ENCODE results near the gene CORO7. TPM values are rescaled to one million over a fixed set of nuclear protein-coding genes. Genes with fewer than 3 reads are reported as not detected.

CORO7 gene
- total RNA-seq, 1 experiment from 2014 or later: 13.1 TPM

DNA sequence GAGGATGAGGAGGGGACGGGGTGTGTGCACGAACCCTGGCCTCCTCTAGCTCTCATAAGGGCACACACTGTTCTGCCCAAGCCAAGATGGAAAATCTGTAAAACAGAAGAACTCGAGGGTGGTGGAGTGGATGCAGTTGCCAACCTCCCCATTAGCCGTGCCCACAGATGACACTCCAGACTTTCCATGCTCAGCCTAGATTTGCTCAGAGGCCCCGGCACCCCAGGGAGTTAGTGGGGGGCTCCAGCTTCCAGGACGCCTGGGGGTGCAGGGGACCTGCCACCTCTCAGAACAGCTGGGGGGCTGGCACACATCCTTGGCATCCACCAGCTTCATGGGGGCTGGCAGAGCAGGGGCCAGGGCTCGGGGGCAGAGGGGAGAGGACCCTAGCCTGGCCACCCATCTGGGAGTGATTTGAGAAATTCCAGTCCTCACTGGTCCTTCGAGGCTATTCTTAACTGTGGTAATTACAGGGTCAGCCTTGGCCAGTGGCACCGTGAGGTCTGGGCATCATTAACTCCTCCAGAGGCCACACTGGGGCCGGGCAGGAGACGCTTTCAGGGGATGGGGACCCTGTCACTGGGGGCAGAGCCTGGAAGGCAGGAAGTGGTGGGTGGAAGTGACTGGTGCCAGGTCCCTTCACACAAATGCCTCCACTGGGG, 30.5 kb downstream of the CORO7 start:
- no peak for DNase-seq (ENCODE audit: extremely low read depth, low read depth)

DNA sequence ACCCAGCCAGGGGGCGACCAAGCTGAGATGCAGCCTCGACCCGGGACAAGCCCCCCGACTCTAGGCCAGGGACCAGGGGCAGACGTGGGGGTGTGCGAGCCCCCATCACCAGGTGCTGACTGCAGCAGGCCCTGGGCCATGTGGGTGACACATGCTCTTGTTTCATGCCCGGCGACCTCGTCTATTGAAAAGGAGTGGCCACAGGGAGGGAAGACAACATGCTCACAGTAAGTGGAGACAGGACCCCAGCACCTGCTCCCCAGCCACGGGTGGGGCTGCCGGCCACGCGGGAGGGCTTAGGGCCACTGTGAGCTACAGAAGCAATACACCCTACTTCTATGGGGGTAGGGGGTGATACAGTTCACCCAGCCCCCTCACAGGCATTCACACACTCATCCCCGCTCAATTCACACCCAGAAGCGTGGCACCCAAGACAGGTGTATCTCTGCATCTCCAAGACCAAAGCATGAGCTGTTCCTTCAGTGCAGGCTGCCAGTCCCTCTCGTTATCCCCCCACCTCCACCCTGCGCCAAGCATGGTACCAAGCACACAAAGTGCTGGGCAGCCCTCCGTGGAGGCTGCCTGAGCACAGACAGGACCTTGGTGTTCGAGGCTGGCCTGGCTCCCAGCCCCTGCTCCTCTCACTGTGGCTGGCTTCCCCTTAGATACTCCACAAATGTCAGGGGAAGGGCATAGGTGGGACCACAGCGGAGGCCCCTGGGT, 31.2 kb downstream of the CORO7 start:
- no peak for DNase-seq (ENCODE audit: extremely low read depth, low read depth)

DNA sequence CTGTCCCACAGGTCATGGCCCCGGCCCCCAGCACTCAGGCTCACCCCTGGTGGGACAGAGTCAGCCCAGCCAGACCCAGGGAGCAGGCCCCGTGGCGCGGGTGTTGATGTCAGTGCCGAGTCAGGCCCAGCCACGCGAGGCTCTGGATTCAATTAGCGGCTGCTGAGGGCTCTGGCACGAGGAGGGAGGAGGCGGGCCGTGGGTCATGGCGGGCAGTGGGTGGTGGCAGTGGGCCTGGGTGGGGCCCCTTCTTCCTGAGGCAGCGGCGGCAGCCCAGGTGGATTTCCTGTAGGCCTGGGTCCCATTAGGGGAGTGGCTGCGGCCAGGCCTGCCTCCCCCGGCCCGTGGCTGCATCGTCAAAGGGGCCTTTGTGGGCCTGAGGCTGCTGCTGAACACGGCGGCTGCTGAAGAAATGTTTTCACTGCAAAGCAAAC, 31.9 kb downstream of the CORO7 start:
- no peak for DNase-seq (ENCODE audit: extremely low read depth, low read depth)

DNA sequence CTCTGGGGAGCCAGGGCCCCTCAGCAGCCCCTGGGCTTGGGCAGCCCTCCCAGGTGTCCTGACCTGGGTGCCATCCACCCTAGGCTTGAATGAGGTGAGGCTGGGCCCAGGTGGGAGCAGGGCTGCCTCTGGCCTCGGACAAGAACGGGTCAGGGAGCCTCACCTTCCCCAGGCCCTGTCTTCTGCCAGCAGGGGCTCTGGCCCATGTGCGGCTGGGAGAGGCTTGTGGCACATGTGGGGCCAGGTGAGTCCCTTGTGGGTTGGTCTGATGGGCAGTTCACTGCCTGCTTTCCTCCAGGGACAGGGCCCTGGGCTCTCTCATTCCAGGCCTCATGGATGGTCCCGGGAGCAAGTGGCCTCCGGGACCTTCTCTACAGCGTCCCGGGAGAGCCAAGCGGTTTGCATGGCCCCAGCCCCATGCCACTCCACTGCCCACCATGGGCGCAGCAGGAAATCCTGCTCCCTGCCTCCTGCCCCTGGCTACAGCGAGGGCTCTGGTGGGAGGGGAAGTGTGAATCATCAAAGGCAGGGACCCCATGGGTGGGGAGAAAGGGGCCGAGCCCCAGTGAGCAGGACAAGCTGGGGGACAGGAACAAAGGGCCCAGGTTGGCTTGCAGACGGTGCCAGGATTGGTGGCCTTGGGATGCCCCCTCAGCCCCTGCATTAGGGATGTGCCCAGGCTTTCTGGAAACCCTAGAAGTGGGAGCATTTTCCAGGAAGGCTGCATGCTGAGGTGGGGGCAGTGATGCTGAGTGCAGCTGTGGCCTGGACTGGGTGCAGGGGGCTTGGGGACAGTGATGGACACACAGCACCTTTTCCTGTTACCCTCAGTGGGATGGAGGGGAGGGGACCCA, 32.6 kb downstream of the CORO7 start:
- DNase-seq (ENCODE audit: extremely low read depth, low read depth): no peak

DNA sequence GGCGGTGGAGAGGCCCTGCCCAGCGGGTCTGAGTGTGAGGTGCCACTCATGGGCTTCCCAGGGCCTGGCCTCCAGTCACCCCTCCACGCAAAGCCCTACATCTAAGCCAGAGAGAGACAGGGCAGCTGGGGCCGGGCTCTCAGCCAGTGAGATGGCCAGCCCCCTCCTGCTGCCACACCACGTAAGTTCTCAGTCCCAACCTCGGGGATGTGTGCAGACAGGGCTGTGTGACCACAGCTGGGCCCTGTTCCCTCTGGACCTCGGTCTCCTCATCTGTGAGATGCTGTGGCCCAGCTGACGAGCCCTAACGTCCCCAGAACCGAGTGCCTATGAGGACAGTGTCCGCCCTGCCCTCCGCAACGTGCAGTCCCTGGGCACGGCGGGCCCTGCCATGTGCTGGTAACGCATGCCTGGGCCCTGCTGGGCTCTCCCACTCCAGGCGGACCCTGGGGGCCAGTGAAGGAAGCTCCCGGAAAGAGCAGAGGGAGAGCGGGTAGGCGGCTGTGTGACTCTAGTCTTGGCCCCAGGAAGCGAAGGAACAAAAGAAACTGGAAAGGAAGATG, 33.5 kb downstream of the CORO7 start:
- DNase-seq (ENCODE audit: extremely low read depth, low read depth): no peak

DNA sequence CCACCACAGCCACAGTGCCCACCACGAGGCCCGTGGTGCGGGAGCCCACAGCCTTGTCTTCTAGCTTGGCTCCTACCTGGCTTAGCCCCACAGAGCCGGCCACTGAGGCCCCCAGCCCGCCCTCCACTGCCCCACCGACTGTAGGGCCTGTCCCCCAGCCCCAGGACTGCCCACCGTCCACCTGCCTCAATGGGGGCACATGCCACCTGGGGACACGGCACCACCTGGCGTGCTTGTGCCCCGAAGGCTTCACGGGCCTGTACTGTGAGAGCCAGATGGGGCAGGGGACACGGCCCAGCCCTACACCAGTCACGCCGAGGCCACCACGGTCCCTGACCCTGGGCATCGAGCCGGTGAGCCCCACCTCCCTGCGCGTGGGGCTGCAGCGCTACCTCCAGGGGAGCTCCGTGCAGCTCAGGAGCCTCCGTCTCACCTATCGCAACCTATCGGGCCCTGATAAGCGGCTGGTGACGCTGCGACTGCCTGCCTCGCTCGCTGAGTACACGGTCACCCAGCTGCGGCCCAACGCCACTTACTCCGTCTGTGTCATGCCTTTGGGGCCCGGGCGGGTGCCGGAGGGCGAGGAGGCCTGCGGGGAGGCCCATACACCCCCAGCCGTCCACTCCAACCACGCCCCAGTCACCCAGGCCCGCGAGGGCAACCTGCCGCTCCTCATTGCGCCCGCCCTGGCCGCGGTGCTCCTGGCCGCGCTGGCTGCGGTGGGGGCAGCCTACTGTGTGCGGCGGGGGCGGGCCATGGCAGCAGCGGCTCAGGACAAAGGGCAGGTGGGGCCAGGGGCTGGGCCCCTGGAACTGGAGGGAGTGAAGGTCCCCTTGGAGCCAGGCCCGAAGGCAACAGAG, 34.2 kb downstream of the CORO7 start:
- DNase-seq (ENCODE audit: extremely low read depth, low read depth): no peak

DNA sequence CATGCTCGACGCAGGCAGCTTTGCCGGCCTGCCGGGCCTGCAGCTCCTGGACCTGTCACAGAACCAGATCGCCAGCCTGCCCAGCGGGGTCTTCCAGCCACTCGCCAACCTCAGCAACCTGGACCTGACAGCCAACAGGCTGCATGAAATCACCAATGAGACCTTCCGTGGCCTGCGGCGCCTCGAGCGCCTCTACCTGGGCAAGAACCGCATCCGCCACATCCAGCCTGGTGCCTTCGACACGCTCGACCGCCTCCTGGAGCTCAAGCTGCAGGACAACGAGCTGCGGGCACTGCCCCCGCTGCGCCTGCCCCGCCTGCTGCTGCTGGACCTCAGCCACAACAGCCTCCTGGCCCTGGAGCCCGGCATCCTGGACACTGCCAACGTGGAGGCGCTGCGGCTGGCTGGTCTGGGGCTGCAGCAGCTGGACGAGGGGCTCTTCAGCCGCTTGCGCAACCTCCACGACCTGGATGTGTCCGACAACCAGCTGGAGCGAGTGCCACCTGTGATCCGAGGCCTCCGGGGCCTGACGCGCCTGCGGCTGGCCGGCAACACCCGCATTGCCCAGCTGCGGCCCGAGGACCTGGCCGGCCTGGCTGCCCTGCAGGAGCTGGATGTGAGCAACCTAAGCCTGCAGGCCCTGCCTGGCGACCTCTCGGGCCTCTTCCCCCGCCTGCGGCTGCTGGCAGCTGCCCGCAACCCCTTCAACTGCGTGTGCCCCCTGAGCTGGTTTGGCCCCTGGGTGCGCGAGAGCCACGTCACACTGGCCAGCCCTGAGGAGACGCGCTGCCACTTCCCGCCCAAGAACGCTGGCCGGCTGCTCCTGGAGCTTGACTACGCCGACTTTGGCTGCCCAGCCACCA, 35.1 kb downstream of the CORO7 start:
- DNase-seq (ENCODE audit: extremely low read depth, low read depth): no peak

DNA sequence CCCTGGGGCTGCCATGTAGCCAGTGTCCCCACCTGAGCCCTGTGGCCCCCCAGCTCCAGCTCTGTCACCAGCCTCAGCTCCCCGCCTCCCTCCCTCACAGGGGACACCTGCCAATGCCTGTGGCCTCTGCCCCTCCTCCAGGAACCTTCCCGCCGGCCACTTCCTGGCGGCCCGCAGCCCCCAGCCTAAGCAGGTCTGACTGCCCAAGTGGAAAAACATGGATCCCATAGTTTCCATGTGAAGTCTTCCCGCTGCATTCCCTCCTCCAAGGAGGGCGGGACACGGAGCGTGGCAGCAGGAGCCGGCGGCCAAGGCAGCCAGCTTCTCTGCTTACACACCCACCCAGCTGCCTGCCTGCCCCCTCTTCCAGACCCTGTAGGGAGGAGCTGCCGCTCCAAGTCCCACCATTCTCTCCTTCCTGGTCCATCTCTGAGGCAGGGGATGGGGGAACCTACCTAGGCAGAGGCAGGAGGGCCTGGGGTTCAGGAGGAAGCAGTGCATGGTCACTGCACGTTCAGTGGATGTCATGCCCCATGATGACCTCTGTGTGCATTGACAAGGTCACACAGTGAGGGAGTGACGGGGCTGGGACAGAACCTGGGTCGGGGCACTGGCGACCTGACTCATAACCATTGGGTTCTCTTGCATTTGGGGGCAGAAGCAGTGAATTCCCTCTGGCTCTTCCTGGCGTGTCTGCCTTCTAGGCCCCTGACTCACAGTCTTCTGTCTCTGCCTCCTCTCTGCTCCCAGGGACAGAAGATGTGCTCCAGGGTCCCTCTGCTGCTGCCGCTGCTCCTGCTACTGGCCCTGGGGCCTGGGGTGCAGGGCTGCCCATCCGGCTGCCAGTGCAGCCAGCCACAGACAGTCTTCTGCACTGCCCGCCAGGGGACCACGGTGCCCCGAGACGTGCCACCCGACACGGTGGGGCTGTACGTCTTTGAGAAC, 36.0 kb downstream of the CORO7 start:
- no peak for DNase-seq (ENCODE audit: extremely low read depth, low read depth)

DNA sequence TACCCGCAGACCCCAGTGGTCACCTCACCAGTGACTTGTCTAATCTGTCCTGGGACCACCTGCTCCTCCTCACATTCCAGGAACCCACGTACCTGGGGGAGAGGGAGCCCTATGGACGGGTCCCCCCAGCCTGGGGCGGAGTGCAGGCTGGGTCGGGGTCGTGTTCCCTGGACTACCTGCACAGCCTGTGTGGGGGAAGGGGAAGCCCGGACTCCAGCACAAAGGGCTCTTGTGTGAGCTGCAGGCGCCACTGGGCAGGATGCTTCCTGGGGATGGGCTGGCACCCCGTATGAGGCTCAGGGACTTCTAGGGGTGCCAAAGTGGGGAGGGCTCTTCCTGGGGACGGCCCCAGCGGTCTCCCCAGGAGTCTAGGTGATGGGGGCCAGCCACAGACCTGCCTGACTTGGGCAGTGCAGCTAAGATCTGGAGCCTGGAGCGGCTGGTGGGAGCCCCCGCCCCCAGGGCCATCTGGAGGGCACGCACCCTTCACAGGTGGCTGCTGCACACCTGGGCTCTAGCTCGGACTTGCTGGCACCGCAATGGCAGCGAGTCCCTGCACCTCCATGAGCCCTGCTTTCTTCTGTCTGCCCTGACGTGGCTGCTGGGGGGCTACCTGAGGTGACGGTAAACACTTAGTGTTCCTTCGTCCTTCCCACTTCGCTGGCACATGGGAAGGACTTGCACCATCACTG, 37.3 kb downstream of the CORO7 start:
- DNase-seq (ENCODE audit: extremely low read depth, low read depth): no peak

DNA sequence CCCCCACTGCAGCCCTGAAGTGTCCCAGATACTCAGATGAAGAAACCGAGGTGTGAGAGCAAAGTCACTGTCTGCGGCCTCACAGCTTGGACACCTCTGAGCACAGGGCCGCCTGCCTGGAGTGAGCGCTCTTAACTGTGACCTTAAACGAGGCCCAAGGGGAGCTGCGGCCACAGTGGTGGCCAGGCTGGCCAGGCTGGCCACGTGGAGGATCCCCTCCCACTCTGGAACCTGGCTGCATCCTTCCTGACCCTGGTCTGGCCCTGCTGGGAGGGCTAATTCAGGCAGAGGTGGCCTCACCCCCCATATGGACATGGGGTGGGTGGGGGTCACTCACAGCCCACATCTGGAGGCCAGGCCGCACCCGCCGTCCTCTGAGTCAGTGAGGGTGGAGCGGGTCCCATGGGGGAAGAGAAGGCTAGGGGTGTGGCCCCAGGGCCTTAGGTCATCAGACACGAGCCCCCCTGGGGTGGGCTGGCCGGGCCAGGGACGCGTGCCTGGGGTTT, 38.2 kb downstream of the CORO7 start:
- no peak for DNase-seq (ENCODE audit: extremely low read depth, low read depth)

DNA sequence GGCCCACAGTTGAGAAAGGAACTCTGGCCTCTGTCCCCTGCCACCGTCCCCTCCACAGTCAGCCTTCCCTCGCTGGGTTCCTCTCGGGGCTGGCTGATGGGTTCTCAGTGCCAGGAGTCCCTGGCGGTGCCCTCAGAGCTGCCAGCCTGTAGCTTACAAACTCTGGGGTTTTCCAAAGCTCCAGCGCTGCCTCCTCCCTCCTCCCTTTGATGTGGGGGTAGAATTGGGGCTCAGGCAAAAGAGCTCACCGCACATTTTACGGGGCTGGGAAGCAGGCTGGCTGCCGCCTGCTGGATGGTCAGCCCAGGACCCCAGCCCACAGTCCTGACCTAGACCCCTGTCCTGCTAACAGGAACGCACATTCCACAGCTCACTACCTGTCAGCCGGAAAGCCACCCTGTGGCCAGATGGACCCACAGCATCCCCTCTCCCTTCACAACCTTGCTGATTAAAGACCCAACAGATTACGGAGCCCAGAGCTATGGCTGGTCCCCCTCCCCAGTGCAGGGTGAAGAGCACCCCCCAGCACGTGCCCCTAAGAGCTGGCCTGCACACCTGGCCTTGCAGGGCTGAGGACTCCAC, 38.7 kb downstream of the CORO7 start:
- no peak for DNase-seq (ENCODE audit: extremely low read depth, low read depth)

DNA sequence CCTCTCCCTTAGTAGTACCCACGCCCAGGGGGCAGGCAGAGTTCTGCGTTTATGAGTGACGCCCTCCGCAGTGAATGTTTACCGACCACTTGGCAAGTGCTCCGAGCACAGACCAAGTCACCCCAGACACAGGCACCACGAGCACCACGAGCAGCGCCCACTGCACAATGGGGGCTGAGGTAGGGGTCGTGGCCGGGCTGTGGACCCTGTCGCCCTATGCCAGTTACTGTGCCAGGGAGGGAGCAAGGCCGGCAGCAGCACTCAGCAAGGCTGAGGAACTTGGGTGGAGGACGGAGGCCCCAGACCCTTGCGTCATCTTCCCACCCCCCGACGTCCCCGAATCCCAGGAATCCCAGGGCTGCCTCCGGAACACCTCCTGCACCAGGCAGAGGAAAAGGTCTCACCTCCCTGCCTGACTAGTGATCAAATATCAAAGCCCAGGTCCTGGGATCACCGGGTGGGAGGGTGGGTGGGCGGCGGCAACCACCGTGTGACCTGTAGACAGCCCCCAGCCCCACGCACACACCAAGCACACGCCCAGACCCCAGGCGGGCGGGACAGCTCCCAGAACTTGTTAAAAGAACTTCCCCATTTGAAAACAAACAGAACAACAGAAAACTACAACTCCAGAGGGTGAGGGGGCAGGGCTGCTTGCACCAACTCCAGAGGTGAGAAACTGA, 39.4 kb downstream of the CORO7 start:
- DNase-seq (ENCODE audit: extremely low read depth, low read depth): no peak

DNA sequence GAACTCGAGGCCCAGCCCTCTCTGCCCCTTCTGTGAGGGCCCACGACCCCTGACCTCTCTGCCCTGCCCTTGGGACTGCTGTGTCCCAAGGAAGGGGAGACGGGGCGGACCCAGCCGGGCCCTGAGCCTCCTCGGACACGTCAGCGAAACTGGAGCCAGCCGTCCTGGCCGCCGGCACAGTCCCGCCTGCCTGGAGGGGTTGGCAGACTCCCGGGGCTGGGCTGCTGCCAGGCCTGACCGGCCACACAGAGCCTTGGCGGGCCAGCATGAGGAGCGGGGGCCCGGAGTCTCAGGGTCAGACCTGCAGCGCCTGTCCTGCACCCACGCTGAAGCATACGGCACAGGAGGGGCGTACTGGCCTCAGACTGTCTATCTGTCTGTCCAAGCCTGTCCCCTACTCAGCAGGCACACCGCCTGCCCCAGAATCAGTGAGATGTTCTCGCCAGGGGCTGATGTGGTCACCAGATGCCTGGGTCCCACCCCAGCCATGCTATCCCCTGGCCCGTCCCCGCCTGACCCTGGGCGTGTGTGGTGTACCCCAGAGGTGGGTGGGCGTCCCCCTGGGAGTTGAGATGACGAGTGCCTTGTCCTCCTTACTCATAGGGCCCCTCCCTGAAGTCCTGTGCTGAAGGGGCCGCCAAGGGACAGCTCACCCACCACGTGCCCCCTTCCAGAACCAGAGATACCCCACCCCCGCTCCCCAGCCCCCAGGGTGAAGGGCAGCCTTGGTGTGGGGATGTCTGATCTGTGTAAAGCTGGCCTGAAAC, 40.1 kb downstream of the CORO7 start:
- DNase-seq (ENCODE audit: extremely low read depth, low read depth): no peak

DNA sequence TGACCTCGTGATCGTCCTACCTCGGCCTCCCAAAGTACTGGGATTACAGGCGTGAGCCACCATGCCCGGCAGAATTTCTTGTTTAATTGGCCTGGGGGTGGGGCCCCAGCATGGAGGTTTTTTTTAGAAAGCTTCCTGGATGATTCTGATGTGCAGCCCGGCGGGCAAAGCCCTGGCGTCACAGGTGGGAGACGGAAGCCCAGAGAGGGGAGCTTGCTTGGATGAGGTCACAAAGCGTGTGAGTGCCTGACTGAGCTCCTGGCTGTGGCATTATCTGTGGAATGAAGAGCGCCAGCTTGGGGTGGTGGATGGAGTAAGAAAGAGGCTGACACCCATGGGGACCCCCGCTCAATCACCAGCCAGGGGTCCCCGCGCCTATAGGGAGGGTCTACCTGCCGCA, 40.7 kb downstream of the CORO7 start:
- DNase-seq (ENCODE audit: extremely low read depth, low read depth): no peak

DNA sequence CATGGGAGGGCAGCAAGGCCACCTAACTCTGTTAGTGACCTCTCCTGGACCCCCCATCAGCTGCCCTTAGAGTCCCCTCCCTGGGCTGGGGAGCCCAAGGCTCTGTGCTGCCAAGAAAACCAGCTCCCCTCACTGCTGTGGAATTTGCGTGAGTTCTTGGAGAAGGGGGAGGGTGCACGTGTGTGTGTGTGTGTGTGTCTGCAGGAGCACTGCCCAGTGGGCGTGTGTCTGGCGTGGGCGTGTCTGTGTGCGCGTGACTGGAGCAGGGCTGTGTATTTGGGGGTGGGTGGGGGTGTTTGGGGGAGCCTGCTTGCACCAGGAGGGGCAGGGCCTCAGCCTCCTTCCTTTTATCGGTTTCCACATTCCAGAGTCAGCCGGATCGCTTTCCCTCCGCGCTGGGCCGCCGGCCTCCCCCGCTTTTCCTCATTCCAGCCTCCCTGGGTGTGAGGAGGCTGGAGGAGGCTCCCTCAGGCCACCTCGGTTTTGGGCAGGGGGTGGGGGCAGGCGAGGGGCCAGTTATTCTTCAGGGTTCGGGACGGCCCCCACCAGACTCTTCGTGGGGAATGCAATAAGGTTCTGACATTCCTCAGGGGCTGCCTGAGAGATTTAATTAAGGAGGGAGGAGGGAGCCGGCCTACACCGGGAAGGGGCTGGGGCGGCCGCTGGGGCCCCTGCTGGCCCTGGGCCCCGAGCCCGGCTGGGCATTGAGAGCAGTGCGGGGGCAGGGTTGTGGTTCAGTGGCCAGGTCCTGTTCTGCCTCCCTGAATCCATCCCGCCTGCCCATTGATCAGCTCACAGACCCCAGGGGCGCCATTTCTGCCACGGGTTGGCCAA, 42.3 kb downstream of the CORO7 start:
- DNase-seq (ENCODE audit: extremely low read depth, low read depth): no peak
